HG03280 (cell line): ENCODE results near the gene C16orf54.
"Not testable (repeated sequence)": the region's sequence is repeated elsewhere in the genome, so short reads cannot be mapped to it uniquely, and the experiment has no call there.

ENCODE experiments used
- ATAC-seq: cut with Tn5 transposase; IDR thresholded peaks from one replicate; pipeline ENCODE4 v1.9.1; 2021; ENCODE audit warnings: mild to moderate bottlenecking, moderate library complexity; ENCODE audit not compliant: unreplicated experiment

C16orf54 gene

GRCh38 chr16:29710227-29711219, 35.3 kb downstream of the C16orf54 start:
- no peak for ATAC-seq

- not testable (repeated sequence) for ATAC-seq
Observed at GRCh38 chr16:29709657-29710056, 36.1 kb downstream of the C16orf54 start.

- ATAC-seq = no peak
Observed at GRCh38 chr16:29708917-29709600, 36.7 kb downstream of the C16orf54 start.

- ATAC-seq = not testable (repeated sequence)
Observed at GRCh38 chr16:29707160-29707559, 38.6 kb downstream of the C16orf54 start.

- ATAC-seq = no peak
Observed at GRCh38 chr16:29705030-29705429, 40.8 kb downstream of the C16orf54 start.

GRCh38 chr16:29702269-29702668, 43.5 kb downstream of the C16orf54 start:
- ATAC-seq = no peak

- no peak for ATAC-seq
Observed at GRCh38 chr16:29701214-29701555, 44.6 kb downstream of the C16orf54 start.

- no peak for ATAC-seq
Observed at GRCh38 chr16:29700253-29700987, 45.4 kb downstream of the C16orf54 start.

- no peak for ATAC-seq
Observed at GRCh38 chr16:29699324-29700219, 46.2 kb downstream of the C16orf54 start.

GRCh38 chr16:29698484-29699323, 47.1 kb downstream of the C16orf54 start:
- no peak for ATAC-seq

GRCh38 chr16:29698042-29698441, 47.7 kb downstream of the C16orf54 start:
- ATAC-seq = no peak

- ATAC-seq = no peak
Observed at GRCh38 chr16:29697391-29697790, 48.4 kb downstream of the C16orf54 start.

GRCh38 chr16:29696881-29697331, 48.9 kb downstream of the C16orf54 start:
- no peak for ATAC-seq

- not testable (repeated sequence) for ATAC-seq
Observed at GRCh38 chr16:29695675-29696074, 50.1 kb downstream of the C16orf54 start.

- ATAC-seq = no peak
Observed at GRCh38 chr16:29694384-29695195, 51.2 kb downstream of the C16orf54 start.

- not testable (repeated sequence) for ATAC-seq
Observed at GRCh38 chr16:29692606-29693005, 53.2 kb downstream of the C16orf54 start.
